OCI-LY7 (cell line): ENCODE measurements around the gene LRIT1. TPM values are rescaled to one million over a fixed set of nuclear protein-coding genes. Genes with fewer than 3 reads are reported as not detected.

ENCODE experiments used
- BruUV-seq: library from RNA; stranded (reverse); fragments of 400-500 nt; replicated peaks from 2 replicates; lab custom pipeline; 2021; lab: Mats Ljungman, UMichigan
- CTCF ChIA-PET: fragments of 300-600 bp; sonication (Branson Sonifier 250); formaldehyde crosslinking; loops from one replicate; lab custom pipeline; 2022; ENCODE audit warnings: antibody characterized with exemption; ENCODE audit not compliant: unreplicated experiment; lab: Charles Lee
- POLR2A ChIA-PET: fragments of 300-600 bp; sonication (Branson Sonifier 250); formaldehyde crosslinking; loops from one replicate; lab custom pipeline; 2022; ENCODE audit warnings: antibody characterized with exemption; lab: Charles Lee
- DNase-seq: peaks from one replicate; pipeline ENCODE4 v3.0.0-alpha.2; 2015; ENCODE audit warnings: low spot score
- H2AFZ ChIP-seq: fragments of 200-600 bp; sonication (generic), shearing (Covaris generic); 2 replicates; pipeline ENCODE4 v1.6.1; 2014; ENCODE audit warnings: mild to moderate bottlenecking, antibody characterized with exemption, low read length, moderate library complexity
- H3K27ac ChIP-seq: fragments of 200-600 bp; sonication (generic); 2 replicates; pipeline ENCODE4 v1.5.1; 2014; ENCODE audit warnings: mixed run types, low read depth, mild to moderate bottlenecking, moderate library complexity, low read length, inconsistent platforms; ENCODE audit not compliant: poor library complexity, severe bottlenecking
- H3K36me3 ChIP-seq: fragments of 200-600 bp; sonication (generic); 2 replicates; pipeline ENCODE4 v1.6.1; 2014; ENCODE audit warnings: mild to moderate bottlenecking, antibody characterized with exemption, low read length, moderate library complexity, mixed read lengths; ENCODE audit not compliant: insufficient read depth
- H3K4me1 ChIP-seq: fragments of 200-600 bp; sonication (generic); 2 replicates; pipeline ENCODE4 v1.5.1; 2014; ENCODE audit warnings: mild to moderate bottlenecking, low read length; ENCODE audit not compliant: insufficient read depth, poor library complexity, severe bottlenecking
- H3K4me2 ChIP-seq: fragments of 200-600 bp; sonication (generic); 2 replicates; pipeline ENCODE4 v1.6.1; 2014; ENCODE audit warnings: mild to moderate bottlenecking, low read length
- H3K4me3 ChIP-seq: fragments of 200-600 bp; sonication (generic); 2 replicates; pipeline ENCODE4 v1.5.1; 2014; ENCODE audit warnings: mild to moderate bottlenecking, low read depth, low read length; ENCODE audit not compliant: poor library complexity, severe bottlenecking
- H3K79me2 ChIP-seq: fragments of 200-600 bp; sonication (generic); 2 replicates; pipeline ENCODE4 v1.6.1; 2016; ENCODE audit warnings: low read depth, mild to moderate bottlenecking, low read length, moderate library complexity, mixed read lengths; ENCODE audit not compliant: insufficient read depth
- H3K9me2 ChIP-seq: fragments of 200-600 bp; sonication (generic); 2 replicates; pipeline ENCODE4 v1.6.1; 2016; ENCODE audit warnings: mild to moderate bottlenecking, low read length, mixed read lengths; ENCODE audit not compliant: insufficient read depth
- H3K9me3 ChIP-seq: fragments of 200-600 bp; sonication (generic); 2 replicates; pipeline ENCODE4 v1.6.1; 2014; ENCODE audit warnings: mild to moderate bottlenecking, mixed run types, low read length, mixed read lengths
- H4K20me1 ChIP-seq: fragments of 200-600 bp; sonication (generic); 2 replicates; pipeline ENCODE4 v1.6.1; 2014; ENCODE audit warnings: mild to moderate bottlenecking, antibody characterized with exemption, low read length, moderate library complexity, mixed read lengths; ENCODE audit not compliant: insufficient read depth
- CTCF ChIP-seq: fragments of 200-600 bp; sonication (generic); conservative IDR thresholded peaks from 2 replicates; pipeline ENCODE4 v1.5.1; 2014; ENCODE audit warnings: mild to moderate bottlenecking, antibody characterized with exemption, low read length, moderate library complexity, mixed read lengths
- EZH2phosphoT487 ChIP-seq: fragments of 200-600 bp; sonication (generic); IDR thresholded peaks from 2 replicates; pipeline ENCODE4 v1.6.1; 2018; ENCODE audit warnings: low read depth, borderline replicate concordance, mild to moderate bottlenecking, mixed run types, antibody characterized with exemption, low read length, moderate library complexity, mixed read lengths
- intact Hi-C: fragments of 100-400 bp; cut with micrococcal nuclease; formaldehyde crosslinking; loops from one replicate; pipeline ENCODE4 v1.10.0; 2022; ENCODE audit not compliant: unreplicated experiment
- total RNA-seq, 2 experiments: library from RNA; depleted of rRNA in 1 of 2; stranded (reverse); fragments of >200 nt in 1 of 2; shearing (Covaris generic) in 1 of 2; gene quantifications; 2 replicates each; pipeline ENCODE4 v1.2.3, GENCODE V29; 2014 to 2022

LRIT1 gene
- total RNA-seq, 2 experiments from 2014 or later: not detected

GRCh38 chr10:84248794-84249193, 7.4 kb upstream of the LRIT1 start:
- Histone ChIP-seq H3K9me3 (no peaks in the 10 kb centered on the region), H3K79me2 (no peaks in the 10 kb centered on the region), H3K9me2 (no peaks in the 10 kb centered on the region), H3K36me3 (no peaks in the 10 kb centered on the region), H3K4me3 (no peak overlapping the region), H4K20me1 (no peaks in the 10 kb centered on the region), H3K4me2 (no peak overlapping the region), H3K4me1 (no peaks in the 10 kb centered on the region), H3K27ac (no peak overlapping the region), H2AFZ (no peak overlapping the region)
- no peak for TF ChIP-seq CTCF
- TF ChIP-seq EZH2phosphoT487: no peak
- intact Hi-C loops: no loop called here
- no peak for DNase-seq
- POLR2A ChIA-PET: no interaction called here
- no TSS peak for BruUV-seq
- CTCF ChIA-PET: no interaction called here

GRCh38 chr10:84247496-84247895, 6.2 kb upstream of the LRIT1 start:
- H3K79me2 ChIP-seq: no peaks in the 10 kb centered on the region
- H2AFZ ChIP-seq: no peak overlapping the region
- H3K4me1 ChIP-seq: no peaks in the 10 kb centered on the region
- H3K9me3 ChIP-seq: no peaks in the 10 kb centered on the region
- no TSS peak for BruUV-seq
- no peaks in the 10 kb centered on the region for H3K36me3 ChIP-seq
- no peak overlapping the region for H3K4me3 ChIP-seq
- POLR2A ChIA-PET: interaction anchor here (0.6 kb wide), 1 partner anchor 28 kb away, joined by 3 read pairs; no protein-coding TSS in a partner anchor
- H3K27ac ChIP-seq: no peak overlapping the region
- H4K20me1 ChIP-seq: no peaks in the 10 kb centered on the region
- no peak for TF ChIP-seq EZH2phosphoT487
- no peak for TF ChIP-seq CTCF
- intact Hi-C loops: no loop called here
- CTCF ChIA-PET: interaction anchor here (0.6 kb wide), 1 partner anchor 284 kb away, joined by 3 read pairs; no protein-coding TSS in a partner anchor
- DNase-seq: no peak
- H3K4me2 ChIP-seq: no peak overlapping the region
- no peaks in the 10 kb centered on the region for H3K9me2 ChIP-seq

GRCh38 chr10:84244651-84245270, 3.4 kb upstream of the LRIT1 start, which contains the start of gene RGR:
RGR (plus strand) TSS chr10:84245053; CDS start chr10:84245091, 38 bp downstream.
- Histone ChIP-seq H3K79me2 (no peaks in the 10 kb centered on the region), H3K4me1 (no peaks in the 10 kb centered on the region), H3K9me2 (no peaks in the 10 kb centered on the region), H3K4me3 (no peak within 1 kb of the TSS), H4K20me1 (no peaks in the 10 kb centered on the region), H3K9me3 (no peaks in the 10 kb centered on the region), H3K4me2 (no peak within 1 kb of the TSS), H2AFZ (no peak within 1 kb of the TSS), H3K27ac (no peak within 1 kb of the TSS), H3K36me3 (no peaks in the 10 kb centered on the region)
- TF ChIP-seq EZH2phosphoT487: no peak
- TF ChIP-seq CTCF: no peak
- ChIA-PET POLR2A (no interaction called here), CTCF (no interaction called here)
- intact Hi-C loops: no loop called here
- no peak for DNase-seq
- no TSS peak for BruUV-seq
